ENCODE results near the gene ITGA6. TPM values are rescaled to one million over a fixed set of nuclear protein-coding genes. Genes with fewer than 3 reads are reported as not detected.

Gene ITGA6
- total RNA-seq, 1 donor from 2014 or later = 40.7 TPM

DNA sequence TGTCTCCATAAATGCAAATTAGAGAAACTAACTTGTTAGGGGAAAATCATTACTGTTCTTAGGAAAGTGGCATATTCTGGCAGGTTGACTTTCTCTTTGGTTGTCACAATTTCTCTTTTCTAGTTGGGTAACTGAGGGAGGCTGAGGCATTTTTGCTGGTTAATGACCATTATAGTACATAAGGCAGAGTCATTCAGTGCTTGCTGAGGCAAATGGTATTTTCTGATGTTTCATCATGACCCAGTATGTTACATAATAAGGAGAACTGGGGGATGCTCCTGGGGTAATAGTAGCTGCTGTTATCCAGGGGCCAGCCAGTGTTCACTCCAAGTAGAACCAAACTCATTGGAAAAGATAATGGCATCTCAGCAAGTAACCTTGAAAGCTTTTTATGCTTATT lies 62.3 kb downstream of the ITGA6 start:
- TF ChIP-seq, protein P1, sequence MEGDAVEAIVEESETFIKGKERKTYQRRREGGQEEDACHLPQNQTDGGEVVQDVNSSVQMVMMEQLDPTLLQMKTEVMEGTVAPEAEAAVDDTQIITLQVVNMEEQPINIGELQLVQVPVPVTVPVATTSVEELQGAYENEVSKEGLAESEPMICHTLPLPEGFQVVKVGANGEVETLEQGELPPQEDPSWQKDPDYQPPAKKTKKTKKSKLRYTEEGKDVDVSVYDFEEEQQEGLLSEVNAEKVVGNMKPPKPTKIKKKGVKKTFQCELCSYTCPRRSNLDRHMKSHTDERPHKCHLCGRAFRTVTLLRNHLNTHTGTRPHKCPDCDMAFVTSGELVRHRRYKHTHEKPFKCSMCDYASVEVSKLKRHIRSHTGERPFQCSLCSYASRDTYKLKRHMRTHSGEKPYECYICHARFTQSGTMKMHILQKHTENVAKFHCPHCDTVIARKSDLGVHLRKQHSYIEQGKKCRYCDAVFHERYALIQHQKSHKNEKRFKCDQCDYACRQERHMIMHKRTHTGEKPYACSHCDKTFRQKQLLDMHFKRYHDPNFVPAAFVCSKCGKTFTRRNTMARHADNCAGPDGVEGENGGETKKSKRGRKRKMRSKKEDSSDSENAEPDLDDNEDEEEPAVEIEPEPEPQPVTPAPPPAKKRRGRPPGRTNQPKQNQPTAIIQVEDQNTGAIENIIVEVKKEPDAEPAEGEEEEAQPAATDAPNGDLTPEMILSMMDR (IDR thresholded peaks at IDR 0.05) = no peak
- Histone ChIP-seq H3K27ac (no peak overlapping the region), H3K36me3 (peaks cover 3 to 30% of the 10 kb centered on the region in 2 donors), H3K4me3 (no peak overlapping the region), H3K27me3 (no peaks in the 10 kb centered on the region), H3K4me1 (no peaks in the 10 kb centered on the region), H3K9me3 (no peaks in the 10 kb centered on the region)
- intact Hi-C loops (cut with DNase I) = no loop called here
- no peak for DNase-seq (ENCODE audit: low spot score in 2 of 2)

- H3K27me3 ChIP-seq = no peaks in the 10 kb centered on the region
- no peaks in the 10 kb centered on the region for H3K4me1 ChIP-seq
- DNase-seq (ENCODE audit: low spot score in 2 of 2) = no peak
- intact Hi-C loops (cut with DNase I) = no loop called here
- no peak overlapping the region for H3K27ac ChIP-seq
- H3K36me3 ChIP-seq = peaks cover 0 to 12% of the 10 kb centered on the region in 2 donors
- H3K4me3 ChIP-seq = no peak overlapping the region
- TF ChIP-seq, protein P1 (IDR thresholded peaks at IDR 0.05) = no peak
- H3K9me3 ChIP-seq = no peaks in the 10 kb centered on the region
These were observed 68.8 kb downstream of the ITGA6 start for GRCh38 chr2:172496160-172496608.

DNA sequence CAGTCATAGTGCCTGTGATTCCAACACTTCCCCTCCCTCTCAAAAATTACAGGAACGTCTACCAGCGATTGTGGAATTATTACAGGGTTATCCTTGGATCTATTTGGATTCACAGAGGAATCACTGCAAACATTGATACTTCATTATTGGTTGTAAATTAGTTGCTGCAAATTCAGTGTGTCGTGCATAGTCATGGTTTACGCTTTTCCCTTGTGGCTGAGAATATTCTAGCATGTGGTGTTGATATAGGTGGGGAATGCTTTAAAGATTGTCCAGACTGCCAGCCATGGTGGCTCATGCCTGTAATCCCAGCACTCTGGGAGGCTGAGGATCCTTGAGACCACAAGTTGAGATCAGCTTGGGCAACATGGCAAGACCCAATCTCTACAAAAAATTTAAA lies 79.8 kb downstream of the ITGA6 start:
- Histone ChIP-seq H3K36me3 (peaks cover 0 to 10% of the 10 kb centered on the region in 2 donors), H3K4me3 (no peak overlapping the region), H3K4me1 (no peaks in the 10 kb centered on the region), H3K27me3 (no peaks in the 10 kb centered on the region), H3K27ac (no peak overlapping the region), H3K9me3 (peaks cover 0 to 8% of the 10 kb centered on the region in 2 donors)
- no peak for DNase-seq (ENCODE audit: low spot score in 2 of 2)
- intact Hi-C loops (cut with DNase I) = no loop called here
- TF ChIP-seq, protein P1 (IDR thresholded peaks at IDR 0.05) = no peak

DNA sequence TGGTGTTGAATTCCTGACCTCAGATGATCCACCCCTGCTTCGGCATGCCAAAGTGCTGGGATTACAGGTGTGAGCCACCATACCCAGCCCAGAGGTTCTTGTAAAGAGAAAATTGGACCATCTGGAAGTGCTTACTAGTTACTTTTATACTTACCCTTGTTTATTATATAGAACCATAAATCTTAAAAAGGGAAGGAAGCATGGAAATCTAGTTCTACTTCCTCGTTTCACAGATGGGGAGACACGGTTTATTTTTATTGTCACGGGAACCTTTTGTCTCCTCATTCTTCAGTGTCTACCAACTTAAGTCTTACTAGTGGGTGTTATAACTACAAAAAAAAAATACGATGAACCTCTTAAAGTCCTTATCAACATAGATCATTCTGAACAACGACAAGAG lies 82.7 kb downstream of the ITGA6 start:
- no peaks in the 10 kb centered on the region for H3K4me1 ChIP-seq
- no peaks in the 10 kb centered on the region for H3K27me3 ChIP-seq
- H3K9me3 ChIP-seq = peaks cover 0 to 14% of the 10 kb centered on the region in 2 donors
- no peak overlapping the region for H3K27ac ChIP-seq
- TF ChIP-seq, protein P1 (IDR thresholded peaks at IDR 0.05) = no peak
- DNase-seq (ENCODE audit: low spot score in 2 of 2) = no peak
- no peak overlapping the region for H3K4me3 ChIP-seq
- intact Hi-C loops (cut with DNase I) = no loop called here
- H3K36me3 ChIP-seq = peaks cover 0 to under 1% of the 10 kb centered on the region in 2 donors

DNA sequence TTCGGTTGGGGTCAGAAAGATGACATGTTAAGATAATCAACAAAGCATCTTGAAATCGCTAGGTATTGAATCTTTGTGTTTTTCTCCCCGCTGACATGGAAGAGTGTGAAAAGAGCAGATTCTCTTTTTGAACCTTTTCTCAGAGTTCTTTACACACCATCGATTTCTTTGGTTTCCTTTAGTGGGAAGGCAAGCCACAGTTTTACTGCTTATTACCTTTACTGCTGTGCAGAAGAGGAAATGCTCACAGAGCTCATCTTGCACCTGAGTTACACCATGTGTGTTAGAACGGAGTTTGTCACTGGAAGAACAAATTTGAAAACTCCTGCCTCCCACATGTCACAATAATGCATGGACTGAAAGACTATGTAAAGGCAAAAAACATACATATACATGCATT lies 83.2 kb downstream of the ITGA6 start:
- no peak overlapping the region for H3K27ac ChIP-seq
- intact Hi-C loops (cut with DNase I) = no loop called here

More for the DNA sequence above, 83.2 kb downstream of the ITGA6 start:
- Histone ChIP-seq H3K4me3 (no peak overlapping the region), H3K4me1 (no peaks in the 10 kb centered on the region), H3K36me3 (no peaks in the 10 kb centered on the region), H3K9me3 (peaks cover 0 to 14% of the 10 kb centered on the region in 2 donors), H3K27me3 (no peaks in the 10 kb centered on the region)
- no peak for DNase-seq (ENCODE audit: low spot score in 2 of 2)
- TF ChIP-seq, protein P1 (IDR thresholded peaks at IDR 0.05) = no peak

Data from ascending aorta (tissue), 2 donors.